ENCODE measurements around the gene HAO2.
"Not testable (repeated sequence)": the region's sequence is repeated elsewhere in the genome, so short reads cannot be mapped to it uniquely, and the experiment has no call there.

HAO2 gene

DNA sequence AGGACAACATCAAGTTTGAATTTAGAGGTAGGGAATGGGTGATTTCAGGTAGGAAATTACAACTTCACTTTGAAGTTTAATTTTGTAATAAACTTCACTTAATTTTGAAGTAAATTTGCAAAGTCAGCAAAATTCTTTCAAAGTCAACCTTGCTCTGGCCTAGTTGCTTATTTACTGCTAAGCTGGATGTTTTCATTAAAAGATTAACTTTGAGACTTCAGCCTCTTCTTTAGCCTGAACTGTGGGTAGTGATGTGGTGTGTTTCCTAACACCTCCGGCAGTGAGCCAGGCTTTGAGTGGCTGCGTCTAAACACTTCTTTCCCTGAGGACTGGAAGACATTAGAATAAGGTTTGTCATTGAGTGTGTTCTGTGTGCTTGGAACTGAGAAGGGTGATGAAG lies at the start of gene HAO2:
Gene HAO2, plus strand, starts transcription at position 232 of the 400 bp plus-strand sequence. CDS start 12,301 bp downstream, outside the sequence.
- no peak for DNase-seq (ENCODE audit: low read depth)

DNA sequence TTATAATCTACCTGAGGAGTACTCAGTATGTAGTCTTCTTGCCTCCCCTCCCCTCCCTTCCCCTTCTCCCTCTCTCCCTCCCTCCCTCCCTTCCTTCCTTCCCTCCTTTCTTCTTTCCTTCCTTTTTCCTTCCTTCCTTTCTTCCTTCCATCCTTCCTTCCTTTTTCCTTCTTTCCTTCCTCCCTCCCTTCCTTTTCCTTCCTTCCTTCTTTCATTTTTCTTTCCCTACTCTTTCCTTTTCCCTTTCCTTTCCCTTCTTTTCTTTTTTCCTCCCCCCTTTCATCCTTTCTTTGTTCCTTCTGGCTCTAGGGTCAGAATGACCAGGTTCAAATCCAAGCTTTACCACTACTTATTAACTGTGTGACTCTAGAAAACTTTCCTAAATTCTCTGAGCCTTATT lies 48.5 kb upstream of the HAO2 start:
- no peak for DNase-seq (ENCODE audit: low read depth)

DNA sequence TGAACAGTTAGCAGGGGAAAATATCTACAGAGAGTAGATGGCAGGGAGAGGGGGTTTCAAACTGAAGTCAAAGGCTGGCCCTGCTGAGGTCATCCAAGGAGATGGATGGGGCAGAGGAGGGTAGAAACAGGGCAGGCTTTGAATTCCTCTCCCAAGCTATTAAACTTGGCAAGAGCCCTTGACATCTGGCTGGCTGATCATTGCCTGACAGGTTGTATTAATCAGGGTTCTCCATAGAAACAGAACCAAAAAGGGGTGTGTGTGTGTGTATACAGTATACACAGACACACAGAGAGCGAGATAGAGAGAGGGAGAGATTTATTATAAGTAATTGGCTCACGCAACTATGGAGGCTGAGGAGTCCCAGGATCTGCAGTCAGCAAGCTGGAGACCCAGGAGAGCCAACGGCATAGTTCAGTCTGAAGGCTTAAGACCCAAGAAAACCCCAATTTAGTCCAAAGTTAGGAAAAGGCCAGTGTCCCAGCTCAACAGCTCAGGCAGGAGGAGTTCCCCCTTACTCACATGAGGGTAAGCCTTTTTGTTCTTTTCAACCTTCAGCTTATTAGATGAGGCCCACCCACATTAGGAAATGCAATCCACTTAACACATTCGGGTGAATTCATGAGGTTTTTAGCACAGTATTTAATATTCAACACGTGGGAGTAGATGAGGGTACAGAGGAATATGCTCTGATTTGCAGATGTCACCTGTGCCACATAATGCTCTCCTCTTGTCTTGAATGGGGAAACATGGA lies 46.7 kb upstream of the HAO2 start:
- no peak for DNase-seq (ENCODE audit: low read depth)

DNA sequence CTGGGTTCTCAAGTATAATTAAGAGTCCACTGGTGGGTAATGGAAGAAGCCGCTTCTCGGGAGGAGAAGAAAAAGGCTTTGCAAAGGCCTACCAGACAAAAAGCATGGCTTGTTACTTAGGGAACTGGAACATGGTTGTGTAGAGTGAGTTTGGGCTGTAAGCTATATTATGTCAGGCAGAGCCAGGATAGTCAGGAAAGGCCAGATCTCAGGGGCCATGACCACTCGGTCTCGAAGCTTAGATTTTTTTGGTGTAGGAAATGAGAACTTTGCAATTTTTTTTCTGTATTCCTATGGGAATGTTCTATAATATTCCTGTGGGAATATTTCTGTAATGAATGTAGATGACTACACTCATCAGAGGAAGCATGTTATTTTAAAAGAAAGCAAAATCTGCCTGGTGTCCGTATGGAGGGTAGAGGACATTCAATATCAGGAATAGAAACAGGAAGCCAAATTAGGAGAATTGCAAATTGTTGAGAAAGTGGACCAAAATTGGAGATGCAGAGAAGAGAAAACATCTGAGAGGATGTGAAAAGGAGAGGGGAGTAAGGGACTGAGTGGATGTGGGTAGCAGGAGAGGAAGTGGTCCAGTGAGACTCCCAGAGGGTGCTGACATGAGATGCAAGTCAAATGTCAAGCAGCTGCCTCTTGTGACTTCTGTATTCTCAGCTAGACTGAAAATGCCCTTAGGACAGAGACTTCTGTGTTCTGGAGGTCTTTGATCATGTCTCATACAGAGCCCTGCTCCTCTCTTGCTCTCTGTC lies 45.2 kb upstream of the HAO2 start:
- no peak for DNase-seq (ENCODE audit: low read depth)

DNA sequence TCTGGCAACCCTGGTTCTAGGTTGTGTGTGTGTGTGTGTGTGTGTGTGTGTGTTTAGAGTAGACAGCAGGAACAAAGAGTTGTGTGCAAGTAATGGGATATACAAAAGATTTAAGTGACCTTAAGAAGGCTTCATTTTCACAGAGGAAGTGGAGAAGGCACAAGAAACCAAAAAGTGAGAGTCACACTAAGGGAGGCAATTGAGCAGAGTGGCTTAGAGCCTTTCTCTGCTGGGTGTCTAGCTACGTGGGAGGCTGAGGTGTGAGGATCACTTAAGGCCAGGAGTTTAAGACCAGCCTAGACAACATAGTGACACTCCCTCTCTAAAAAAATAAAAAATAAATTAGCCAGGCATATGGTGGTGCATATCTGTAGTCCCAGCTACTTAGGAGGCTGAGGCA lies 44.4 kb upstream of the HAO2 start:
- DNase-seq (ENCODE audit: low read depth), result no peak

DNA sequence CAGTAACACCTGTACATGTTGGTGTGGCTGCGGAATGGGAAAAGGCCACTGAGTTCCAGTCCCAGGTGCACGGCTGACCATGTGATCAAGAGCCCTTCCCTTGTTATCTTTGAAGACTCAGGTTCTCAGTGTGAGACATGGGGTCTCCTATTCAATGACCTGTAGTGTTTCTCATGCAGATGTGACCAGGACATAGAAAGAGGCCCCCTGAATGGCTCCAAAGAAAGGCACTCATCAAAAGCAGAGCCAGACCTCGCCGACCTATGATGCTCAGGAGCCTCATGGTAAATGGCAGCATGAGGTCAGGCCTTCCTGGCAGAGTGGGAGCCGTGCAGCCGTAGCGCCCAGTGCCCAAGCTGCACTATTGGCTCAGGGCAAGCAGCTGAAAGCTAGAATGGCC lies 42.3 kb upstream of the HAO2 start:
- DNase-seq (ENCODE audit: low read depth), result no peak

DNA sequence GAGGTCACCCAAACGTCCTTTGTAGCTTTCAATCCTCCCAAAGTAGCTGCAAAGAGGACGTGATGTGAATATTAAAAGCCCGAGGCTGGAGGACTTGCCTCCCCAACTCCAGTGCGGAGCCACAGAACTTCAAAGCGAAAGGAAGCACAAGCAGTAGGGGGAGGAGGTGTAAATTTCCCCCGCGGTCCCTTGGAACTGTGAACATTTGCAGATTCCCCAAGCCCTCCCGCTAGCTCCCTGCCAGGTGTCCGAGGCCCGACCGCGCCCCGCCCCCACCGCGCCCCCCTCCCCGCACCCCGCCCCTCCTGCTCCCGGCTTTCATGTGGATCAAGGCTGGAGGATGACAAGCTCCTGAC lies 41.5 kb upstream of the HAO2 start:
- no peak for DNase-seq (ENCODE audit: low read depth)

DNA sequence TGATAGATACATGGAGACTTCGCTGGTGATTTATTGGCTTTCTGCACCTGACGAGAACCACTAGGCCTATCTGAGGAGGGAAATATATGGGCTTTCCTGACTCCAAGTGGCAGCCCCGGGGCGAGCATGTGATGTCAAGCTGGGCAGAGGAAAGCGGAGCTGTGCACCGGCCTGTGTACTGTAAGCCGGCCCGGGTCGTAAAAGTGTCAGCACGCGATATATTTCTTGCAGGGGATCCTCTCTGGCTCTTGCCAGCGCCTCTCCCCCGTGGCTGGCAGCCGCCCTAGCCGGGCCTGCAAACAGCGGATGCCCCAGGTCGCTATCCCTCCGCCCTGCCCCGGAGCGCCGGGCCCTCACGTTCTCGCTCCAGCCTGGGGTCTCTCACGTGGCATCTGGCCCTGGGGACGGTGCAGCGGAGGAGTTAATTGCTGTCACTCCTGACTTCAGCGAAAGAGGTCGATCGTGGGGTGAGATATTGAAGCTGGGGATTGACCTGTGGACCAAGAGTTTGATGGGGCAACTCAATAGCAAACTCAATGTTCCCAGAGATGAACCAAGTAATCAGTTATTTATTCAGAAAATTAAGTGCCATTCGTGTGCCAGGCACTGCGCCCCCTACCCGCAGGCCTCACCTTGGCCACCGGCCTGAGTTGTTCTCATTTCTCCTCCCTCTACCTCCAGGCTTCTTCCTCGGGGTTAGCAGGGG lies 41.0 kb upstream of the HAO2 start:
- no peak for DNase-seq (ENCODE audit: low read depth)

DNA sequence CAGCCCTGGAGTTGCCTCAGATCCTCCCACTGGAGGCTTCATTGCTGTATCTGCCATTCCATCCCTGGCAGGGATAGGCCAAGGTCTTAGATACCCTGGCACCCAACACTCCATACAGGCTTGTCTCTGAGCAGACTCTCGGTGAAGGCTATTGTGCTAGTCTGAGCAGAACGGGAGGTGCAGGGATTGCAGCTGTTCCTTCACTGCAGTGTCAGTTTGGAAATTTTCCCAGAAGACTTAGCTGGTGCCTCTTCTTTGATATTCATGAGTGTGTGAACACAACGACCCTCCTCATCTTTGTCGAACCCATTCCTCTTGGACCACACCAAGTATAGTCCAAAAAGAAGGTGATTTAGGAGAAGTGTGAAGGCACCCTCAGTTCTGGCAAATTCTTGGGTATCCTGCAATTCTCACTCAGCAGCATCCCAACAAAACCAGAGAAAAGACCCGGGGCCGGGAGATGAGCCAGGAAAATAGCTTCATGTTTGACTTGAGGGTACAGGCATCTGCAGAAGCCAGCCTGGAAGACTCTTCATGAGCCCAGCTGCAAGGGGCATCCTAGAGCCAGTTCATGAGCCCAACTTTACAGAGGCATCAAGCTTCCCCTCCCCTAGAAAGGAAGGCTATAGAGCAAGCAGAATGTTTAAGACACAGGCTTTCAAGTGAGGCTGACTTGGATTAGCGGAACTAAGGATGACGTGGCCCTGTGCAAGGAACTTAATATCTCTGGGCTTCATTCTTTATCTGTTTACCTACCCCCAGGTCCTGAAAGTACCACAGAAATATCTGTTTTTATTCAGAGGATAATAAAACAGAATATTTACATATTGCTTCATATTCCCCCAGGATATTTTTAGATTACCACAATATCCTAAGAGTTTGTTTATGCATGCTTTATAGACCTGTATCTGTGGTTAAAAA lies 38.8 kb upstream of the HAO2 start:
- no peak for DNase-seq (ENCODE audit: low read depth)

DNA sequence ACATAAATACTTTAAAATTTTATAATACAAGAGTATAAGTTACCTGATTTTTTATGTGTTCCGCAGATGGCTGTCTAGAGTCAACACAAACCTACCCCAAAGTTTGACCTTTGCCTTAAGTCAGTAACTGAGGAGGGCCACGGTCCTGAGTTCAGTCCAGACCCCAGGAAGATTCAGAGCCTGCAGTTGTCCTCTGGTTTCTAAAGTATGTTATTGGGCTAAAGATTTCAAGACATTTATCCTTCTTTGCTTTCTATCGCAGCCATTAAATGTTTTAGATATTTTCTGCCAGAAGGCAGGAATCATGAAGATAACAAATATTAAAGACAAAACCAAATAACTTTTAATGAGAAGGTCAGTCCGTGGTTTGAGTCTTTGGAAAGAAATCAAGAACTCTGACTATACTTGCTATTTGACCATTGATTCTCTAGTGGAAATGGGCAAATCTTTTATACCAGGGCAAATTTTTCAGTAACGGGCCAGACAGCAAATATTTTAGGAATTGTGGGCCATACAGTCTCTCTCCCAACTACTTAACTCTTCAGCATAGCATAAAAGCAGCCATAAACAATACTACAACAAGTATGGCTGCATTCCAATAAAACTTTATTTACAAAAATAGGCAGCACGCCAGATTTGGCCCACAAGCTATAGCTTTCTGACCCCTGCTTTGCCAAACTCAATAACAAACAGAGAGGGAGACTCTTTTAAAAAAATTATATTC lies 38.0 kb upstream of the HAO2 start:
- no peak for DNase-seq (ENCODE audit: low read depth)

DNA sequence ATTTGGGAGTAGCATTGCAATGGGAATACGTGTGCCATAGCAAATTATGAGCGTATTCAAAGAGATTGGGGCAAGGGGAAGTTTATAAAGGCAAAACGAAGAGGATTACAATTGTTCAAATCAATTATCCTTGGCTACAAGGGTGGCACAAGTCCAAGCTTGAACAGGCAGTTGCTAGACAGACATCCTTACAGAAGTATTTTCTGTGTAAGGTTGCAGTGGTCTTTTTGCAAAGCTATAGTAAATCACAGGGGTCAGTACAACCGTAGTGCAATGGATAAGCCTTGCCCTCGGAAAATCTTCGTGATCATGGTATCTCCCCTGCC lies 37.4 kb upstream of the HAO2 start:
- no peak for DNase-seq (ENCODE audit: low read depth)

DNA sequence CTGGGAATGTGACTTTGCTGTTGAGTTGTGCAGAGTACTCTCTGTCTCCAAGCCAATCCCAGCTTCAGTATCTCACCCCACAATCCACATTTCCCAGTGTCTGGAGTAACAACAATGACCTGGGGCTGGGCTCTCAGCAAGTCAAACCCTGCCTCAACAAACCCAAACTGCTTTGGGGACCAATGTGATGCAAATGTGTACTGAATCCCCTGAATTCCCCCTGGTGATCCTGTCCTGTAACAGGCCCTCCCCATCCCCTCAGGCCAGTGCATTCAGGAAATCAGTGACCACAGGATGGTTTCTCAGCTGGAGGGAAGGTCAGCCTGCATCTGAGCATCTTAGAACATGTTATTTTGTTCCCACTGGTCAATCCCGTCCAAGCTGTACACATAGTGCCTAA lies 36.7 kb upstream of the HAO2 start:
- DNase-seq (ENCODE audit: low read depth), result no peak

DNA sequence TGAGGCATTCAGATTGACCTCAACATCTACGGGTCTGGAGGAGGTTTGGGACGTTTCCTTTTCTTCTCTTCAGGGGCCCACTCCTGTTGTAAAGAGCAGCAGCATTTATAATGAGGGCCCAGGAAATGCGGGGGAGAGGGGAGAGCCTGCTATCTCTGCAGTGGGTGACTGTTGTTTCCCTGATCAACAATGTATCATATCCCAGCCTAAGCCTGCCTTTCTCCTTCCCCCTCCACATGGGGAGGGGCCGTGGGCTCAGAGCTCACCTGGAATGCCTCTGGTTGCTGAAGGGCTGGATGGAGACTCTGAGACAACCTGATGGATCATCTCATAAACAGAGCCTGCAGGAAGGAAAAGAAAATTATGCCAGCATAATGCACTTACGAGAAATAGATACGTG lies 36.0 kb upstream of the HAO2 start:
- DNase-seq (ENCODE audit: low read depth), result no peak

DNA sequence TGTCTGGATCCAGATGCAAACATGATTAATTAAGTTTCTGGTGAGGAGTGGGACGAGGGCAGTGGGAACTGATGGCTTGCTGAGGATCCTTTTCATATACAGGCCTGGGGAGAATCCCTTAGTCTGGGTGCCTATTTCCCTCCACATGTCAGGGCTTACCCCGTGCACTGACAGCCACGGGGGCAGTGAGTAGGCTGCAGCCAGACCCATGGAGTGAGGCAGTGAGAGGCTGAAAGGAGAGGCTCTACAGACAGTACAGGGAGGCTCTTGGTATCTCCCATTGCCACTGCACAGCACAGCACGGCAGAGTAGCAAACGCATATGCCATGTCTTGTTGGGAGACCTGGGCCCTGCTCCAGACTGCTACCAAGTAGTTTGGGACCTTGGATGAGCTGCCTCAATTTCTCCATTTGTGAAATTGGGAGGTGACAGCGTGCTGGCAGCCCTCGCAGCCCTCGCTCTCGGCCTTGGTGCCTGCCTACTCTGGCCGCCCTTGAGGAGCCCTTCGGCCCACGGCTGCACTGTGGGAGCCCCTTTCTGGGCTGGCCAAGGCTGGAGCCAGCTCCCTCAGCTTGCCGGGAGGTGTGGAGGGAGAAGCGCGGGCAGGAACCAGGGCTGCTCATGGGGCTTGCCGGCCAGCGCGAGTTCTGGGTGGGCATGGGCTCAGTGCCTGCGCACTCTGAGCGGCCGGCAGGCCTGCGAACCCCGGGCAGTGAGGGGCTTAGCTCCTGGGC lies 35.3 kb upstream of the HAO2 start:
- no peak for DNase-seq (ENCODE audit: low read depth)

DNA sequence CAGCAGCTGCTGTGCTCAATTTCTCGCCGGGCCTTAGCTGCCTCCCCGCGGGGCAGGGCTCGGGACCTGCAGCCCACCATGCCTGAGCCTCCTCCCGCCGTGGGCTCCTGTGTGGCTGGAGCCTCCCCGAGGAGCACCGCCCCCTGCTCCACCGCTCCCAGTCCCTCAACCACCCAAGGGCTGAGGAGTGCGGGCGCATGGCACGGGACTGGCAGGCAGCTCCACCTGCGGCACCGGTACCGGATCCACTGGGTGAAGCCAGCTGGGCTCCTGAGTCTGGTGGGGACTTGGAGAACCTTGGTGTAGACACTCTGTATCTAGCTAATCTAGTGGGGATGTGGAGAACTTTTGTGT lies 34.7 kb upstream of the HAO2 start:
- DNase-seq (ENCODE audit: low read depth), result not testable (repeated sequence)

DNA sequence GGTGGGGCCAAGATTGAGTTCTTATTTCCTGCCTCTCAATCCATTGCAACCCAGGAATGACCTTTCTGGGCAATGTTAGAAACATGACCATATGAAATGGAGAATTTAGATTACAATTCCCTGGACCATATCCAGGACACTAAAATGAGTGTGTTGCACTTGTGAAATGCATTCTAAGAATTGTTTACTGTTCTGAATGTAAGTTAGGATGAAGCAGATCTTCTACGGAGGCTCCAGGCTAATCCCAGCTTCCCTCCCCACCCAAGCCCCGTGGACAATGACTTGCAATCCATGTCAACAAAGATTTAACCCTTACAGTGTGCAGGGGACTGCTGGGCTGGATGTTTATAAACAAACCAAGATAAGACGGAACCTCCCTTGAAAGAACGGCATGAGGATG lies 31.7 kb upstream of the HAO2 start:
- DNase-seq (ENCODE audit: low read depth), result peak; percentile 13

DNA sequence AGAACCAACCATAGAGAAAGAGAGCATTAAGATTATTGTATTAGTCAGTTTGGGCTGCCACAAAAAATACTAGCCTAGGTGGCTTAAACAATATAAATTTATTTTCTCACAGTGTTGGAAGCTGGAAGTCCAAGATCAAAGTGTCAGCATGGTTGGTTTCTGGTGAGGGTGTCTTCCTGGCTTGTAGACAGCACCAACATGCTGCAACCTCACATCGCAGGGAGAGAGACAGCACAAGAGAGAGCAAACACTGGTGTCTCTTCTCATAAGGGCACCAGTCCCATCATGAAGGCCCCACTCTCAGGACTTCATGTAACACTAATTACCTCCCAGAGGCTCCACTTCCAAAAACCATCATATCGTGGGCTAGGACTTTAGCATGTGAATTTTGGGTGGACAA lies 30.6 kb upstream of the HAO2 start:
- DNase-seq (ENCODE audit: low read depth), result no peak

DNA sequence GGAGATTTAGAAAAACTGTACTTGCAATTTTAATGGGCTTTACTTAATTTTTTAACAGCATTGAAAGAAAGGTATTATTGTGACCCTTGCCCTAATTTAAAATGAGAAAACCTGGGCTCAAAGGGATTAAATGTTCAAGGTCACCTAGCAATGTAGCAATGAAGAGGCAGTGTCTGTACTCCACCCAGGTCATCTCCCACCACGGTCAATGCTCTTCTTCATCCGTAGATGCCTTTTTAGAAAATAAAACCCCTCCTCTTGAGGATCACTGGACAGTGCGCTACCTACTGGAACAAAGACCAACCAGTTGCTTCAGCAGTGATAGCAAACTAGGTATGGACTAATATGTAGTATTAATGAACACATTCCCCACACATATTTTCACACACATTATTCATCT lies 29.8 kb upstream of the HAO2 start:
- DNase-seq (ENCODE audit: low read depth), result no peak

DNA sequence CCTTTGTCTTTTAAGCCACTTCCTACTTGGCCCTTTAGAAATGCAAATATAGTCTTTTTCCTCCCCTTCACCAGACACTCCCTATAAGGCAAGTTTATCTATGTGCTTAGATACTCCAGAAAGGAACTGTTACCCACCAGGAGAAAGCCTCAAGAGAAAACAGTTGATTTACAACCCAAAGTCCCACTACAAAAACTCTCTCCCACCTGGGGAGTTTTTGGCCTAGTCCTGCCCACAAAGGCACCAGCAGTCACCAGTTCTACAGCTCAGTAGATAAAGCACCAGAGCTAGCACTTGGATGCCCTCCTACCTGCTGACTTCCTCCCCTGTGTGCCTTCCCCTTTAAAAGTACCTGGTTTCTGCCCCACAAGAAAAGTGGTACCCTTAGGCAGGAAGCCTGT lies 27.7 kb upstream of the HAO2 start:
- no peak for DNase-seq (ENCODE audit: low read depth)

DNA sequence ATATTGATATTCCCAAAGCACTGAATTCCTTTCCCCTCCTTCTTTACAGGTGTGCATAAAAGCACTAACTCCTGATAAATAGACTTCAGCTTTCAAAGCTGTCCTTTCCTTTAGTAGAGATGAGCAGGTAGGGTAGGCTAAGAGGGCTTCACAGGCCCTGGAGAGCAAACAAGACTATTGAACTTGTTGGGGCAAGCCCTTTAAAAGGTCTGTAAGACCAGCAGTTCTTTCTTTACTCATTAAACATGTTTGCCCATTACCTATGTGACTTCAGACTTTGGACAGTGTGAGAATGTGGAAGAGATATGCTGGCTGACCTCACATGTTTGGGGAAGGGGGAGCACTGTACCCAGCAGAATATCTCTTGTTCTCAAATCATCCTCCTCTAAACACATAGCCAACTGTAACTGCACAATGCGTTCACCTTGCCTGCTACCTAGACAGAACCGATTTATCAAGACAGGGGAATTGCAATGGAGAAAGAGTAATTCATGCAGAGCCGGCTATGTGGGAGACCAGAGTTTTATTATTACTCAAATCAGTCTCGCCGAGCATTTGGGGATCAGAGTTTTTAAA lies 27.1 kb upstream of the HAO2 start:
- no peak for DNase-seq (ENCODE audit: low read depth)

DNA sequence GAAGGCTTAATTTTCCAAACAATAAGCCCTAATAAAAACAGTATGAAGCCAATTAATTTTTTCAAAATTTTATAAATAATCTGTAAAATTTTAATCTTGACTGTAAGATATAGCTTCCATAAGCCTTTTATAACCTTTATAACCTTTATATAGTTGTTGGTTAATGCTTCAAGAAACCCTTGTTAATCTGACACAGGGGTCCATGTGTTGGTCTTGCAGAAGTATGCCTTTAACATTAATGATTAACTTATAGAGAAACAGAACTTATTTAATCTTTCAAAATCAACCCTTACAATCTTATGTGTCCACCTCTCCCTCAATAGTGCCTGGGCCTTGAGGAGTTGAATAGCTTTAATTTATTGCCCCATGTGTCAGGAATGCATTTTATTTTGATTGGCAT lies 23.2 kb upstream of the HAO2 start:
- no peak for DNase-seq (ENCODE audit: low read depth)
